Measurements from ENCODE around the gene CCDC159.

Gene CCDC159

DNA sequence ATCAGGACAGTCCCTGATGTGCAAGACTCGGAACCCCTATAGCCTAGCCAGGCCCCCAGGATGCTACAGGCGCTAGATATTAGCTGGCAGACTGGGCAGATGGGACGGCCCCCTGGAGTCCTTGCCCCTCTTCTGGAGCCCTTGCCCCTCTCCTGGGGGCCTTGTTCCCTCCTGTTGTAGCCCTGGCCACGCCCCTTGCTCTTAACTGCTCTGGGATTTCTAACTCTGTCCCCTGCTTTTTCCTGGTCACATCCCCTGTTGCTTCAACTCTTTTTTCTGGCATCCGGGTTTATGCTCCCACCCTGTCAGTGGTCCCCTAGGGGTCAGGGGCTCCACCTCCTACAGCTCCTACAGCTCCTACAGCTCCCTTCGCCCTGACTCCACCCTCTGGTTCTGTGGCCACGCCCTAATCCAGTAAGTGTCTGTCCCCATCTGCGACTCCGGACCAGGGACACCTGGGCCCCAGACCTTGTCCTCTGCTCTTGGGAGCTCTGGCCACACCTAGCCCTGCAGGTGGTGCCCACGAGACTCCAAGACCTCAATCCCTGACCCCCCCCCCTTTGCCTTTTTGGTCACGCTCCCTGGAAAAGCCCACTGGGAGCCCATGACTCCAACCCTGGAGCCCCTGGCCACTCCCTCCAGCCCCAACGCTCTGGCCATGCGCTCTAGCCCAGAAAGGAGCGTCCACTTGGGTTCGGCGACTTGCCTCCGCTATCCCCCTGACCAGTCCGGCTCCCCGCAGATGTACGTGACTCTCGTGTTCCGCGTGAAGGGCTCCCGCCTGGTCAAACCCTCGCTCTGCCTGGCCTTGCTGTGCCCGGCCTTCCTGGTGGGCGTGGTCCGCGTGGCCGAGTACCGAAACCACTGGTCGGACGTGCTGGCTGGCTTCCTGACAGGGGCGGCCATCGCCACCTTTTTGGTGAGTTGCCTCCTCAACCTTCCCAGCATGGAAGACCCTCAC lies 15.7 kb downstream of the CCDC159 start:
- H3K4me3 ChIP-seq (replicated peaks in 1 of 2; ENCODE audit: low read depth in 2 of 2, low read length in 2 of 2): no peak overlapping the region
- no peak for TF ChIP-seq CTCF (IDR thresholded peaks at IDR 0.05; ENCODE audit: low read depth, low read length)
- DNase-seq (ENCODE audit: low read depth in 2 of 2): no peak

GRCh38 chr19:11363881-11364280 lies 17.6 kb downstream of the CCDC159 start:
- DNase-seq (ENCODE audit: low read depth in 2 of 2): no peak
- no peak overlapping the region for H3K4me3 ChIP-seq (replicated peaks in 1 of 2; ENCODE audit: low read depth in 2 of 2, low read length in 2 of 2)
- TF ChIP-seq CTCF (IDR thresholded peaks at IDR 0.05; ENCODE audit: low read depth, low read length): no peak

- no peak for TF ChIP-seq CTCF (IDR thresholded peaks at IDR 0.05; ENCODE audit: low read depth, low read length)
- no peak for DNase-seq (ENCODE audit: low read depth in 2 of 2)
- no peak overlapping the region for H3K4me3 ChIP-seq (replicated peaks in 1 of 2; ENCODE audit: low read depth in 2 of 2, low read length in 2 of 2)
These were observed 18.1 kb downstream of the CCDC159 start for GRCh38 chr19:11364296-11364904.

DNA sequence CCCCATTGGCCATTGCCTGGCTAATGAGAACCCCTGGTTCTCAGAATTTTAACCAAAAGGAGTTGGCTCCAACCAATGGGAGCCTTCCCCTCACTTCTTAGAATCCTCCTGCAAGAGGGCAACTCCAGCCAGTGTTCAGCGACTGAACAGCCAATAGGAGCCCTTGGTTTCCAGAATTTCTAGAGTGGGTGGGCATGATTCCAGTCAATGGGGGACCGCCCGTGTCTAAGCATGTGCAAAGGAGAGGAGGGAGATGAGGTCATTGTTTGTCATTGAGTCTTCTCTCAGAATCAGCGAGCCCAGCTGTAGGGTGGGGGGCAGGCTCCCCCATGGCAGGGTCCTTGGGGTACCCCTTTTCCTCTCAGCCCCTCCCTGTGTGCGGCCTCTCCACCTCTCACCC lies 18.6 kb downstream of the CCDC159 start:
- TF ChIP-seq CTCF (IDR thresholded peaks at IDR 0.05; ENCODE audit: low read depth, low read length): no peak
- no peak overlapping the region for H3K4me3 ChIP-seq (replicated peaks in 1 of 2; ENCODE audit: low read depth in 2 of 2, low read length in 2 of 2)
- DNase-seq (ENCODE audit: low read depth in 2 of 2): no peak

GRCh38 chr19:11365557-11366117 lies 19.3 kb downstream of the CCDC159 start:
- H3K4me3 ChIP-seq (replicated peaks in 1 of 2; ENCODE audit: low read depth in 2 of 2, low read length in 2 of 2): no peak overlapping the region
- no peak for TF ChIP-seq CTCF (IDR thresholded peaks at IDR 0.05; ENCODE audit: low read depth, low read length)

GRCh38 chr19:11367528-11367927 lies 21.2 kb downstream of the CCDC159 start:
- H3K4me3 ChIP-seq (replicated peaks in 1 of 2; ENCODE audit: low read depth in 2 of 2, low read length in 2 of 2): no peak overlapping the region
- no peak for DNase-seq (ENCODE audit: low read depth in 2 of 2)
- TF ChIP-seq CTCF (IDR thresholded peaks at IDR 0.05; ENCODE audit: low read depth, low read length): no peak

More at GRCh38 chr19:11365557-11366117, 19.3 kb downstream of the CCDC159 start:
- no peak for DNase-seq (ENCODE audit: low read depth in 2 of 2)
